ENCODE data around the gene TOP2B.

TOP2B gene

GRCh38 chr3:25610779-25611178 lies 53.9 kb downstream of the TOP2B start:
- Histone ChIP-seq H3K79me2 (ENCODE audit: control insufficient read depth, low read length) (no peaks in the 10 kb centered on the region), H3K27me3 (ENCODE audit: control insufficient read depth, low read length) (no peaks in the 10 kb centered on the region), H3K36me3 (ENCODE audit: control insufficient read depth, low read length) (peaks cover 90% of the 10 kb centered on the region), H3K4me2 (ENCODE audit: low read length) (no peak overlapping the region), H3K27ac (ENCODE audit: low read depth, low read length) (no peak overlapping the region), H3K4me3 (ENCODE audit: low read length) (no peak overlapping the region), H3K9me3 (ENCODE audit: control insufficient read depth, insufficient read depth, low read length) (no peaks in the 10 kb centered on the region), H3K9me2 (replicated peaks; ENCODE audit: control insufficient read depth, low read length) (no peaks in the 10 kb centered on the region), H4K20me1 (ENCODE audit: control insufficient read depth, insufficient read depth, low read depth, low read length) (no peaks in the 10 kb centered on the region), H3F3A (ENCODE audit: control insufficient read depth, insufficient read depth) (0 out of 2 replicates have a peak, but pooled peaks cover 2% of the 10 kb centered on the region), H3K4me1 (ENCODE audit: control insufficient read depth, low read length) (no peaks in the 10 kb centered on the region)
- no peak for TF ChIP-seq EZH2phosphoT487 (IDR thresholded peaks at IDR 0.05; ENCODE audit: borderline replicate concordance, low read length)
- TF ChIP-seq, protein P1, sequence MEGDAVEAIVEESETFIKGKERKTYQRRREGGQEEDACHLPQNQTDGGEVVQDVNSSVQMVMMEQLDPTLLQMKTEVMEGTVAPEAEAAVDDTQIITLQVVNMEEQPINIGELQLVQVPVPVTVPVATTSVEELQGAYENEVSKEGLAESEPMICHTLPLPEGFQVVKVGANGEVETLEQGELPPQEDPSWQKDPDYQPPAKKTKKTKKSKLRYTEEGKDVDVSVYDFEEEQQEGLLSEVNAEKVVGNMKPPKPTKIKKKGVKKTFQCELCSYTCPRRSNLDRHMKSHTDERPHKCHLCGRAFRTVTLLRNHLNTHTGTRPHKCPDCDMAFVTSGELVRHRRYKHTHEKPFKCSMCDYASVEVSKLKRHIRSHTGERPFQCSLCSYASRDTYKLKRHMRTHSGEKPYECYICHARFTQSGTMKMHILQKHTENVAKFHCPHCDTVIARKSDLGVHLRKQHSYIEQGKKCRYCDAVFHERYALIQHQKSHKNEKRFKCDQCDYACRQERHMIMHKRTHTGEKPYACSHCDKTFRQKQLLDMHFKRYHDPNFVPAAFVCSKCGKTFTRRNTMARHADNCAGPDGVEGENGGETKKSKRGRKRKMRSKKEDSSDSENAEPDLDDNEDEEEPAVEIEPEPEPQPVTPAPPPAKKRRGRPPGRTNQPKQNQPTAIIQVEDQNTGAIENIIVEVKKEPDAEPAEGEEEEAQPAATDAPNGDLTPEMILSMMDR (IDR thresholded peaks at IDR 0.05; ENCODE audit: low read depth, low read length, poor library complexity, severe bottlenecking): no peak

DNA sequence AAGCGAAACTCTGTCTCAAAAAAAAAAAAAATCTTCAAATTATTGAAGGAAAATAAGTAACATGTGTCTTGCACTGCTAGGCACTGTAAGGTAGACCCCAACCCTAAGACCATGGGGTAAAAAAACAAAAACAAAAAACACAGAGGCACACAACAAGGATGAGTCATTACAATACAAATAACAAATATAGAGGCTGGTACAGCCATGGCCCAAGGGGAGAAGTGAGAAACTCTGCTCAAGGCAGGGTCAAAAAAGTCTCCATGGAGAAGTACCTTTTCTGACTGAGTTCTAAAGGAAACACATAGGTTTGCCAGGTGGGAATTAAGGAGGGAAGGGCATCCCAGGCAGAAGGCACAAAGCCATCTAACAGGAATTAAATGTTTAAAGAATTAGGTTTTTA lies 54.5 kb downstream of the TOP2B start:
- no peaks in the 10 kb centered on the region for H3K9me2 ChIP-seq (replicated peaks; ENCODE audit: control insufficient read depth, low read length)
- no peaks in the 10 kb centered on the region for H3K27me3 ChIP-seq (ENCODE audit: control insufficient read depth, low read length)
- no peaks in the 10 kb centered on the region for H4K20me1 ChIP-seq (ENCODE audit: control insufficient read depth, insufficient read depth, low read depth, low read length)
- no peak overlapping the region for H3K4me2 ChIP-seq (ENCODE audit: low read length)
- H3K4me1 ChIP-seq (ENCODE audit: control insufficient read depth, low read length): no peaks in the 10 kb centered on the region
- no peaks in the 10 kb centered on the region for H3K9me3 ChIP-seq (ENCODE audit: control insufficient read depth, insufficient read depth, low read length)
- peaks cover 92% of the 10 kb centered on the region for H3K36me3 ChIP-seq (ENCODE audit: control insufficient read depth, low read length)
- H3F3A ChIP-seq (ENCODE audit: control insufficient read depth, insufficient read depth): 0 out of 2 replicates have a peak, but pooled peaks cover 2% of the 10 kb centered on the region
- no peak overlapping the region for H3K4me3 ChIP-seq (ENCODE audit: low read length)
- TF ChIP-seq, protein P1 (IDR thresholded peaks at IDR 0.05; ENCODE audit: low read depth, low read length, poor library complexity, severe bottlenecking): no peak
- TF ChIP-seq EZH2phosphoT487 (IDR thresholded peaks at IDR 0.05; ENCODE audit: borderline replicate concordance, low read length): no peak
- H3K79me2 ChIP-seq (ENCODE audit: control insufficient read depth, low read length): no peaks in the 10 kb centered on the region
- H3K27ac ChIP-seq (ENCODE audit: low read depth, low read length): no peak overlapping the region

GRCh38 chr3:25604107-25604805 lies 60.5 kb downstream of the TOP2B start:
- TF ChIP-seq EZH2phosphoT487 (IDR thresholded peaks at IDR 0.05; ENCODE audit: borderline replicate concordance, low read length): no peak
- TF ChIP-seq, protein P1 (IDR thresholded peaks at IDR 0.05; ENCODE audit: low read depth, low read length, poor library complexity, severe bottlenecking): no peak
- Histone ChIP-seq H3K36me3 (ENCODE audit: control insufficient read depth, low read length) (peaks cover 94% of the 10 kb centered on the region), H3K4me3 (ENCODE audit: low read length) (no peak overlapping the region), H3K79me2 (ENCODE audit: control insufficient read depth, low read length) (no peaks in the 10 kb centered on the region), H3K27ac (ENCODE audit: low read depth, low read length) (no peak overlapping the region), H3K4me2 (ENCODE audit: low read length) (no peak overlapping the region), H3K27me3 (ENCODE audit: control insufficient read depth, low read length) (no peaks in the 10 kb centered on the region), H4K20me1 (ENCODE audit: control insufficient read depth, insufficient read depth, low read depth, low read length) (no peaks in the 10 kb centered on the region), H3K9me3 (ENCODE audit: control insufficient read depth, insufficient read depth, low read length) (no peaks in the 10 kb centered on the region), H3F3A (ENCODE audit: control insufficient read depth, insufficient read depth) (0 out of 2 replicates have a peak, but pooled peaks cover under 1% of the 10 kb centered on the region), H3K4me1 (ENCODE audit: control insufficient read depth, low read length) (no peaks in the 10 kb centered on the region), H3K9me2 (replicated peaks; ENCODE audit: control insufficient read depth, low read length) (no peaks in the 10 kb centered on the region)

Measured in DOHH2 (cell line).